Erythroblast (primary cell): ENCODE measurements around the gene AP4B1.

Experiments
- DNase-seq, 2 experiments: peaks; one replicate each; lab custom pipeline; 2025; lab: John Stamatoyannopoulos, UW
- GATA1 ChIP-seq: IDR thresholded peaks from 2 replicates; pipeline ENCODE4 v1.6.1; 2011; ENCODE audit warnings: low read depth, mild to moderate bottlenecking, control low read depth, low read length, moderate library complexity
- POLR2A ChIP-seq: IDR thresholded peaks from 2 replicates; pipeline ENCODE4 v1.6.1; 2011; ENCODE audit warnings: mild to moderate bottlenecking, low read length

AP4B1 gene

GRCh38 chr1:113940365-113941244 is 36.0 kb upstream of the AP4B1 start:
- TF ChIP-seq GATA1 (no peak), POLR2A (no peak)
- no peak for DNase-seq

DNA sequence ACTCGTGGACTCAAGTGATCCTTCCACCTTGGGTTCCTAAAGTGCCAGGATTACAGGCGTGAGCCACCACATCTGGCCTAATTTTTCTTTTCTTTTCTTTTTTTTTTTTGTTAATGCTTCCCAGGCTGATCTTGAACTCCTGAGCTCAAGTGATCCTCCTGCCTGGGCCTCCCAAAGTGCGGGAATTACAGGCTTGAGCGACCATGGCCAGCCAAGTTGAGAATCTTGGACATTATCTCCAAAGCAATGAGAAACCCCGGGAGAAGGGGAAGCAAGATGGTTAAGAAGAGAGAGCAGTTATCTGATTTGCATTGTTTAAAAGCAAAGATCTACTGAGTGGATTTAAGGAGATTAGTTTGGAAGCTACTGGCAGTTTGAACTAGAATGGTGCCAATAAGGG is 33.6 kb upstream of the AP4B1 start:
- TF ChIP-seq GATA1, result no peak
- no peak for TF ChIP-seq POLR2A
- no peak for DNase-seq

- no peak for TF ChIP-seq GATA1
- DNase-seq, result no peak
Observed at GRCh38 chr1:113937146-113937545, 32.5 kb upstream of the AP4B1 start.

- DNase-seq, result no peak
- no peak for TF ChIP-seq POLR2A
- TF ChIP-seq GATA1, result no peak
Observed at GRCh38 chr1:113935970-113936369, 31.4 kb upstream of the AP4B1 start.

- DNase-seq, result no peak
- TF ChIP-seq GATA1 (no peak), POLR2A (no peak)
Observed at GRCh38 chr1:113935176-113935575, 30.6 kb upstream of the AP4B1 start.

- TF ChIP-seq POLR2A (no peak), GATA1 (no peak)
- no peak for DNase-seq
Observed at GRCh38 chr1:113934511-113935055, 30.0 kb upstream of the AP4B1 start.

- no peak for TF ChIP-seq POLR2A
- TF ChIP-seq GATA1, result no peak
- DNase-seq, result no peak
Observed at GRCh38 chr1:113934006-113934405, 29.4 kb upstream of the AP4B1 start.

GRCh38 chr1:113931451-113931851 is 26.9 kb upstream of the AP4B1 start:
- DNase-seq, result peak; percentile 49 to 57
- TF ChIP-seq POLR2A, result no peak

DNA sequence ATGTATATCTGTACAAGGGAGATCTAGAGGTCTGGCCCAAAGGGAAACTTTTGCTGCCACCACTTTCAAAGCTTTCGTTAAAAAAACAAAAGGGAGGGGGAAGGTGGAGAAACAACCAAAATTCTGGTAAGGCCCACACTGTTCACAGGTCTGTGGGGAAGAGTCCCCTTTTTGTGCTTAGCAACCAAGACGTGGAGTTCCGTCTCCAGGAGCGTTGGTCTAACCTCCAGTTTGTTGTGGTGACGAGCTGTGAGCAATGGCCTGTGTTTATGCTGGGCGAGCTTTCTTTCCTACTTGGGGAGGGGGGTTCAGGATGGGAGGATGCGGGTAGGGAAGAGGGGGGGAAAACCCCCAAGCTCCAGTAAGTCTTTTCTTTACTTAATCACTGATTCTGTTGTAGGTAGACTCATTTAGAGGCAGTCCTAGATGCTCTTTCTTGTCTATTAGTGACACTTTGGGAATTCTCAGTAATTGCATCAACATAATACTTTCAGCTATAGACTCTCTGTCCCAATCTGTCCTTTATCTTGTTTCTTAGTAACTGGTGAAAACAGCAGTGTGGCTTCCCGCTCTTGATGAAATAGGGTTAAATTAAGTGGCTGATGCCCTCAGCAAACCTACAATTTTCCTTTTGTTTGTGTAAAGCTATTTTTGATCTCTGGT is 26.0 kb upstream of the AP4B1 start:
- TF ChIP-seq POLR2A (peak; percentile 45), GATA1 (no peak)
- peak; percentile 78 to 84 for DNase-seq

GRCh38 chr1:113929750-113930498 is 25.3 kb upstream of the AP4B1 start:
- TF ChIP-seq GATA1 (no peak), POLR2A (peak; percentile 59)
- peak; percentile 82 to 87 for DNase-seq

DNA sequence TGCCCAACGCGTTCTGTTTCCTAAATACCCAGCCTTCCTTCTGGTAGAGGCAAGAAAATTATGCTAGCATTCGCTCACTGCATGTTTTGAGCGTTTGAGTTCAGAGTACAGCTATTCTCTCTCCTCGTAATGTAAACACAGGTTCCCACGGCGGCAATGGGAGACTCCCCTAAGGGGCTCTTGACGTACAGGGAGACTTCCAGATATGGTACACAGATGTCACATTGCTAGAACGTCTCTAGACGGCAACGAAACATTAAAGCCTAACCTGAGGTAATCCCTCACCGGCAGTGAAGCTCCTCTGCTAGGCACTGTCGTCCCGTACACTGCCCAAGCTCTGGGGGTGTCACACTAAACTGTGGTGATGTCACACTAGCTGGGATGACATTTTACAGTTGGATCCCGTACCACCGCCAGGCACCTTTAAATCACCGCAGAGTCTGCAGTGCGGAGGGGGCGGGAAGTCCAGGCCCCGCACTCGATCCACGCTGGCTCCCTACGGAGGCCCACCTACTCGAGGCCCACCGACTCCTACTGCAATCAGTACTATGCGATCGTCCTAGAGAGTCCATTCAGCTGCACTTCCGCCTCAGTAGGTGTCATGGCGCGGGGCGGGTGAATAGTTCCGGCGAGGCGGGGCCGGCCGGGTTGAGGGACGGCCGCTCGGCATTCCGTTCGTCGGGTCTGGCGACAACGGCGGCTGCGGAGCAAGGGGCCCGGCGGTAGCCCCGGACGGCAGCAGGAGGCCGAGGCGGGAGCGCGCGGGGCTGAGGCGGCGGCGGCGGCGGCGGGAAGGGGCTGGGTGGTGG is 24.5 kb upstream of the AP4B1 start, which contains the start of gene HIPK1:
HIPK1 (plus strand) TSS at position 384 of the 809 bp plus-strand sequence.
- peak; percentile 94 to 97 for DNase-seq
- TF ChIP-seq GATA1 (no peak), POLR2A (peak; percentile 98)

DNA sequence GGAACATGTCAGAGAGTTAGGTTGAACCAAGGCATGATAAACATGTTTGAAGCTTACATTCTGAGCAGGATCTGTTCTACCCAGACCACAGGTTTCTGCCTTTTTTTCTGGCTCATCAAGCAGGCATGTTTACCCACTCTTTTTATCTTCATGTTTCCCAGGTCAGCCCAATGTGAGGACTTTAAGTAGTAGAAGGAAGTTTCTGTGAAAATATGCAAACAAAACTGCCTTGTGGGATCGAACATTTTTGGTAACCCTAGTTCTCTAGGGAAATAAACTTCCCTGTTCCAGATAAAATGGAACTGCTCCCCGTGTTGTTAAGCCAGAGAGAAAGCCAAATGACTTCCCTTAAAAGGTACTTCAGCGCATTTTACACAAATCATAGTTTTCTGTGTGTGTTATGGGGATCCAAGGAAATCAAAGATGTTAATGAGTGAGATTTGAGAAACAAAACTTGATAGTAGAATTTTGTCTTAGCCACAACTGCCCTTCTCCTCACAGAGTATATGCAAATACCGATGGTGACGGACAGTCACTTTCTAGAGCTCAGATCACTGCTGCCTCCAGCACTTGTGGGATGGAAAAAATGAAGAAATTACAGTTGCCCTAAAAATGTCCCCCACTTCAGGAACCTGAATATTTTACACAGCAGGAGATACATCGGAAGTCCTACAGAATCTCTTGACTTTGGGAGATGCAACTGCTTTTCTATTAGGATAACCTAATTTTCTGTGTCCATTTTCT is 23.8 kb upstream of the AP4B1 start:
- TF ChIP-seq POLR2A (no peak), GATA1 (no peak)
- peak; percentile 59 to 73 for DNase-seq

DNA sequence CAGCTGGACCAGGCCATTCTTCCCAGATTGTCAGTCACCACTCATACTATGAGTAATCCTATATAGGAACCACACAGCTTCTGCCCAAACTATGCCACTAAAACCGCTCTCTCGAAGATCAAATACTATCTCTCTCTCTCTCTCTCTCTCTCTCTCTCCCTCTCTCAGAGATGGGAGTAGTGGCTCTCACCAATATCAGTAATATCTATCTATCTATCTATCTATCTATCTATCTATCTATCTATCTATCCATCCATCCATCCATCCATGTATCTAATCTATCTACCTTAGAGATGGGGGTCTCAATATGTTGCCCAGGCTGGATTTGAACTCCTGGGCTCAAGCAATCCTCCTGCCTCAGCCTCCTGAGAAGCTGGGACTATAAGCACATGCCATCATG is 19.9 kb upstream of the AP4B1 start:
- no peak for DNase-seq
- TF ChIP-seq POLR2A (no peak), GATA1 (no peak)
